HEK293 (cell line): ENCODE data around the gene DGKB.

Experiments used
- CTCF ChIA-PET: fragments of 350-600 bp; formaldehyde crosslinking; extraction: SDS; loops from one replicate; lab custom pipeline; 2021; ENCODE audit warnings: antibody characterized with exemption; lab: Yijun Ruan, JAX
- POLR2A ChIA-PET: fragments of 300-600 bp; formaldehyde crosslinking; extraction: SDS; loops from one replicate; lab custom pipeline; 2020; ENCODE audit warnings: antibody characterized with exemption, inconsistent platforms; lab: Yijun Ruan, JAX
- H3K27ac ChIP-seq: fragments of 200-500 bp; sonication (Bioruptor generic); 2 replicates; pipeline ENCODE4 v1.5.1; 2014; ENCODE audit warnings: low read depth, low read length, control low read depth, inconsistent platforms; ENCODE audit errors: extremely low read depth
- H3K36me3 ChIP-seq, 2 experiments: fragments of 200-500 bp in 1 of 2; sonication (Bioruptor generic) in 1 of 2; 1 replicate in 1 of 2; 2 replicates in 1 of 2; pipeline ENCODE4 v1.5.1; 2014 to 2017; ENCODE audit warnings: inconsistent platforms in 2 of 2, low read length in 2 of 2; ENCODE audit not compliant: control insufficient read depth in 2 of 2, insufficient read depth in 1 of 2
- H3K4me1 ChIP-seq: fragments of 200-500 bp; sonication (Bioruptor generic); 2 replicates; pipeline ENCODE4 v1.5.1; 2014; ENCODE audit warnings: mild to moderate bottlenecking, low read length, inconsistent platforms; ENCODE audit not compliant: control insufficient read depth, insufficient read depth
- H3K4me3 ChIP-seq: 2 replicates; pipeline ENCODE4 v1.5.1; 2011; ENCODE audit warnings: low read depth, mild to moderate bottlenecking, control low read depth, low read length, moderate library complexity
- H3K9me3 ChIP-seq: fragments of 200-500 bp; sonication (Bioruptor generic); 2 replicates; pipeline ENCODE4 v1.5.1; 2014; ENCODE audit warnings: low read depth, low read length, inconsistent platforms; ENCODE audit not compliant: control insufficient read depth, insufficient read depth
- KLF8 ChIP-seq: fragments of 450-650 bp; formaldehyde crosslinking; IDR thresholded peaks from 2 replicates; pipeline ENCODE4 v1.5.1; 2016; ENCODE audit warnings: missing biosample characterization, missing genetic modification characterization
- MYNN ChIP-seq: fragments of 450-650 bp; formaldehyde crosslinking; IDR thresholded peaks from 2 replicates; pipeline ENCODE4 v1.5.1; 2016; ENCODE audit warnings: missing biosample characterization, missing genetic modification characterization, borderline replicate concordance
- SALL2 ChIP-seq: fragments of 450-650 bp; formaldehyde crosslinking; IDR thresholded peaks from 2 replicates; pipeline ENCODE4 v1.5.0; 2017; ENCODE audit warnings: missing biosample characterization, mild to moderate bottlenecking, missing genetic modification characterization, borderline replicate concordance
- SP2 ChIP-seq: fragments of 450-650 bp; formaldehyde crosslinking; IDR thresholded peaks from 2 replicates; pipeline ENCODE4 v1.5.1; 2016; ENCODE audit warnings: missing biosample characterization, missing genetic modification characterization
- TRIM28 ChIP-seq: IDR thresholded peaks from 2 replicates; pipeline ENCODE4 v1.6.1; 2011; ENCODE audit warnings: low read length, control low read depth, borderline replicate concordance
- ZFP37 ChIP-seq: fragments of 450-650 bp; formaldehyde crosslinking; IDR thresholded peaks from 2 replicates; pipeline ENCODE4 v1.5.1; 2016; ENCODE audit warnings: missing biosample characterization, missing genetic modification characterization
- ZNF121 ChIP-seq: fragments of 450-650 bp; formaldehyde crosslinking; IDR thresholded peaks from 2 replicates; pipeline ENCODE4 v1.5.1; 2016; ENCODE audit warnings: missing biosample characterization, missing genetic modification characterization
- ZNF155 ChIP-seq: fragments of 450-650 bp; formaldehyde crosslinking; IDR thresholded peaks from 2 replicates; pipeline ENCODE4 v1.5.1; 2016; ENCODE audit warnings: missing biosample characterization, missing genetic modification characterization
- ZNF23 ChIP-seq: fragments of 450-650 bp; formaldehyde crosslinking; IDR thresholded peaks from 2 replicates; pipeline ENCODE4 v1.5.1; 2016; ENCODE audit warnings: missing biosample characterization, missing genetic modification characterization, borderline replicate concordance
- ZNF274 ChIP-seq, 2 experiments: fragments of 200-500 bp in 1 of 2; fragments of 450-650 bp in 1 of 2; sonication (Bioruptor generic) in 1 of 2; formaldehyde crosslinking in 1 of 2; IDR thresholded peaks; 2 replicates each; pipeline versions ENCODE4 v1.5.1 to v1.6.1; 2014 to 2016; ENCODE audit warnings: borderline replicate concordance in 1 of 2, inconsistent platforms in 1 of 2, low read length in 1 of 2, missing biosample characterization in 1 of 2, missing genetic modification characterization in 1 of 2
- ZNF404 ChIP-seq: fragments of 450-650 bp; formaldehyde crosslinking; IDR thresholded peaks from 2 replicates; pipeline ENCODE4 v1.5.1; 2017; ENCODE audit warnings: missing biosample characterization, missing genetic modification characterization
- ZNF510 ChIP-seq: fragments of 450-650 bp; formaldehyde crosslinking; IDR thresholded peaks from 2 replicates; pipeline ENCODE4 v1.5.1; 2018; ENCODE audit warnings: mild to moderate bottlenecking, missing genetic modification characterization, missing biosample characterization; ENCODE audit not compliant: insufficient replicate concordance
- ZNF585B ChIP-seq: fragments of 450-650 bp; formaldehyde crosslinking; IDR thresholded peaks from 2 replicates; pipeline ENCODE4 v1.5.1; 2016; ENCODE audit warnings: missing biosample characterization, missing genetic modification characterization
- ZNF658 ChIP-seq: fragments of 450-650 bp; formaldehyde crosslinking; IDR thresholded peaks from 2 replicates; pipeline ENCODE4; 2016; ENCODE audit warnings: missing biosample characterization, missing genetic modification characterization
- ZNF837 ChIP-seq: fragments of 450-650 bp; formaldehyde crosslinking; IDR thresholded peaks from 2 replicates; pipeline ENCODE4 v1.5.1; 2016; ENCODE audit warnings: missing biosample characterization, missing genetic modification characterization
- ZNF843 ChIP-seq: fragments of 450-650 bp; formaldehyde crosslinking; IDR thresholded peaks from 2 replicates; pipeline ENCODE4 v1.5.1; 2016; ENCODE audit warnings: missing biosample characterization, missing genetic modification characterization
- TF ChIP-seq, protein P1 (sequence below): fragments of 450-650 bp; formaldehyde crosslinking; conservative IDR thresholded peaks from 2 replicates; pipeline ENCODE4 v1.5.1; 2016; ENCODE audit warnings: low read depth, missing biosample characterization, missing genetic modification characterization
- TF ChIP-seq, protein P2 (sequence below): fragments of 450-650 bp; formaldehyde crosslinking; IDR thresholded peaks from 2 replicates; pipeline ENCODE4 v1.5.1; 2017; ENCODE audit warnings: missing biosample characterization, missing genetic modification characterization

The DGKB gene

GRCh38 chr7:14666304-14666703 lies 236.2 kb downstream of the DGKB start:
- Histone ChIP-seq H3K27ac (no peak overlapping the region), H3K4me1 (no peaks in the 10 kb centered on the region), H3K36me3 (no peaks in the 10 kb centered on the region), H3K4me3 (no peak overlapping the region), H3K9me3 (no peaks in the 10 kb centered on the region)
- ChIA-PET POLR2A (no interaction called here), CTCF (no interaction called here)
- TF ChIP-seq MYNN: no peak

- TF ChIP-seq, protein P1, sequence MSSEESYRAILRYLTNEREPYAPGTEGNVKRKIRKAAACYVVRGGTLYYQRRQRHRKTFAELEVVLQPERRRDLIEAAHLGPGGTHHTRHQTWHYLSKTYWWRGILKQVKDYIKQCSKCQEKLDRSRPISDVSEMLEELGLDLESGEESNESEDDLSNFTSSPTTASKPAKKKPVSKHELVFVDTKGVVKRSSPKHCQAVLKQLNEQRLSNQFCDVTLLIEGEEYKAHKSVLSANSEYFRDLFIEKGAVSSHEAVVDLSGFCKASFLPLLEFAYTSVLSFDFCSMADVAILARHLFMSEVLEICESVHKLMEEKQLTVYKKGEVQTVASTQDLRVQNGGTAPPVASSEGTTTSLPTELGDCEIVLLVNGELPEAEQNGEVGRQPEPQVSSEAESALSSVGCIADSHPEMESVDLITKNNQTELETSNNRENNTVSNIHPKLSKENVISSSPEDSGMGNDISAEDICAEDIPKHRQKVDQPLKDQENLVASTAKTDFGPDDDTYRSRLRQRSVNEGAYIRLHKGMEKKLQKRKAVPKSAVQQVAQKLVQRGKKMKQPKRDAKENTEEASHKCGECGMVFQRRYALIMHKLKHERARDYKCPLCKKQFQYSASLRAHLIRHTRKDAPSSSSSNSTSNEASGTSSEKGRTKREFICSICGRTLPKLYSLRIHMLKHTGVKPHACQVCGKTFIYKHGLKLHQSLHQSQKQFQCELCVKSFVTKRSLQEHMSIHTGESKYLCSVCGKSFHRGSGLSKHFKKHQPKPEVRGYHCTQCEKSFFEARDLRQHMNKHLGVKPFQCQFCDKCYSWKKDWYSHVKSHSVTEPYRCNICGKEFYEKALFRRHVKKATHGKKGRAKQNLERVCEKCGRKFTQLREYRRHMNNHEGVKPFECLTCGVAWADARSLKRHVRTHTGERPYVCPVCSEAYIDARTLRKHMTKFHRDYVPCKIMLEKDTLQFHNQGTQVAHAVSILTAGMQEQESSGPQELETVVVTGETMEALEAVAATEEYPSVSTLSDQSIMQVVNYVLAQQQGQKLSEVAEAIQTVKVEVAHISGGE (tag by site-specific recombination): no peak
- no peak for TF ChIP-seq ZNF837
- TF ChIP-seq ZNF404 (tag by site-specific recombination): no peak
- no peak for TF ChIP-seq ZFP37 (tag by site-specific recombination)
- TF ChIP-seq SP2 (tag by site-specific recombination): no peak
- no peak for TF ChIP-seq ZNF274 (IDR thresholded peaks at IDR 0.05; ENCODE audit: low read length)
- no peak for TF ChIP-seq ZNF274 (tag by site-specific recombination; IDR thresholded peaks at IDR 0.05; ENCODE audit: borderline replicate concordance)
- TF ChIP-seq SALL2 (tag by site-specific recombination): no peak
- no peak for TF ChIP-seq ZNF843 (tag by site-specific recombination)
- TF ChIP-seq, protein P2, sequence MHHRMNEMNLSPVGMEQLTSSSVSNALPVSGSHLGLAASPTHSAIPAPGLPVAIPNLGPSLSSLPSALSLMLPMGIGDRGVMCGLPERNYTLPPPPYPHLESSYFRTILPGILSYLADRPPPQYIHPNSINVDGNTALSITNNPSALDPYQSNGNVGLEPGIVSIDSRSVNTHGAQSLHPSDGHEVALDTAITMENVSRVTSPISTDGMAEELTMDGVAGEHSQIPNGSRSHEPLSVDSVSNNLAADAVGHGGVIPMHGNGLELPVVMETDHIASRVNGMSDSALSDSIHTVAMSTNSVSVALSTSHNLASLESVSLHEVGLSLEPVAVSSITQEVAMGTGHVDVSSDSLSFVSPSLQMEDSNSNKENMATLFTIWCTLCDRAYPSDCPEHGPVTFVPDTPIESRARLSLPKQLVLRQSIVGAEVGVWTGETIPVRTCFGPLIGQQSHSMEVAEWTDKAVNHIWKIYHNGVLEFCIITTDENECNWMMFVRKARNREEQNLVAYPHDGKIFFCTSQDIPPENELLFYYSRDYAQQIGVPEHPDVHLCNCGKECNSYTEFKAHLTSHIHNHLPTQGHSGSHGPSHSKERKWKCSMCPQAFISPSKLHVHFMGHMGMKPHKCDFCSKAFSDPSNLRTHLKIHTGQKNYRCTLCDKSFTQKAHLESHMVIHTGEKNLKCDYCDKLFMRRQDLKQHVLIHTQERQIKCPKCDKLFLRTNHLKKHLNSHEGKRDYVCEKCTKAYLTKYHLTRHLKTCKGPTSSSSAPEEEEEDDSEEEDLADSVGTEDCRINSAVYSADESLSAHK (tag by site-specific recombination): no peak
- TF ChIP-seq ZNF23 (tag by site-specific recombination): no peak
- POLR2A ChIA-PET: no interaction called here
- CTCF ChIA-PET: interaction anchor here (1.3 kb wide), 1 partner anchor 52 kb away, joined by 5 read pairs; no protein-coding TSS in a partner anchor
Observed at GRCh38 chr7:14639801-14640200, 262.8 kb downstream of the DGKB start.

GRCh38 chr7:14639329-14639728 lies 263.2 kb downstream of the DGKB start:
- Histone ChIP-seq H3K9me3 (no peaks in the 10 kb centered on the region), H3K4me1 (no peaks in the 10 kb centered on the region), H3K4me3 (no peak overlapping the region), H3K27ac (no peak overlapping the region), H3K36me3 (no peaks in the 10 kb centered on the region)
- POLR2A ChIA-PET: no interaction called here
- TF ChIP-seq ZNF155 (tag by site-specific recombination) (no peak), ZNF585B (no peak), ZNF121 (tag by site-specific recombination) (no peak), ZNF510 (tag by site-specific recombination) (no peak), TRIM28 (no peak), ZNF658 (tag by site-specific recombination) (no peak), ZFP37 (tag by site-specific recombination) (no peak), KLF8 (tag by site-specific recombination) (no peak)
- CTCF ChIA-PET: interaction anchor here (1.1 to 1.3 kb wide), 2 partner anchors 51 to 53 kb away, joined by 3 to 5 read pairs; no protein-coding TSS in a partner anchor

More at GRCh38 chr7:14639801-14640200, 262.8 kb downstream of the DGKB start:
- Histone ChIP-seq H3K36me3 (no peaks in the 10 kb centered on the region), H3K4me3 (no peak overlapping the region), H3K27ac (no peak overlapping the region), H3K4me1 (no peaks in the 10 kb centered on the region), H3K9me3 (no peaks in the 10 kb centered on the region)
